NOMO-1 (cell line): Measurements from ENCODE around the gene SNRPF.
"Not testable (repeated sequence)": the region's sequence is repeated elsewhere in the genome, so short reads cannot be mapped to it uniquely, and the experiment has no call there.

Source experiments
- DNase-seq, 2 experiments: peaks; one replicate each; lab custom pipeline; 2025; ENCODE audit not compliant: unreplicated experiment in 2 of 2; lab: John Stamatoyannopoulos, UW

The SNRPF gene

DNA sequence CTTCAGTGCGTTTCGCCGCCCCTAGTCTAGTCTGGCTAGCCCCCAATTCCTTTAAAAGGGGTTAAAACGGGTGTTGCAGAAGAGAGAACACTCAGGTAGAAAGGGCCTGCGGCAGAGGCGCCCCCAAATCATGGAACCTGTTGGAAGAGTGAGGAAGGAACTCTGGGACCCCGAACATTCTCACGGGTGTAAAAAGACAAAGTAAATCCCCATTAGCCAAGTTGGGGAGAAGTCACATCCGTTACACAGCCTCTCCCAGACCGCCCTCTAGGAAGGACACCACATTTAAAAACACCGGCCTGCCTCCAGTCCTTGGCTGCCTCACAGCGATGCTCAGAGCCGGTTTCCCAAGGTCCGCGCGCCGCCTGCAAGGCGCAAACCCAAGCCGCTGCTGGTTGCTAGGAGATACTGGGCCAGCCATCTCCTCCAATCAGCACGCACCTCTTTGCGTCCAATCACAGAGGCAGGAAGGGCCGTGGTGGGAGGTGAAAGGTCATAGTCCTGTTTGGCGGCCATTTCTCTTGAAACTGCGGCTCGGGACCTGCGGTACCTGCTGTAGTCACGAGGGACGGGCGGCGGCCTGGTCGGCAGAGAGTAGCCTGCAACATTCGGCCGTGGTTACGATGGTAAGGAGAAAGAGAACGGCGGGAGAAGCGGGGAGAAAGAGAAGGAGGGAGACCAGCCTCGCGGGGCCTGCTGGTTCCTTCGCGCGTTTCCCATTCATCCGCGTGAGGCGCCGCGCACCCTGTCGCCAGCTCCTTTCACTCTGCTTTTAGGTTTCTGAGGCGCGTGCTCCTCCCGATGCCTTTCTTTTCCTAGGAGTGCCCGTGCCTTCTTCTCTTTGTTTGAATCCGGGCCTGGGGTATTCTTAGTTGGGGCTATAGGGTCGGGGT is at the start of gene SNRPF:
Gene SNRPF, plus strand, starts transcription at position 502 of the 893 bp plus-strand sequence. Its CDS starts 122 bp downstream, at position 624.
- peak; percentile 94 to 96 for DNase-seq

DNA sequence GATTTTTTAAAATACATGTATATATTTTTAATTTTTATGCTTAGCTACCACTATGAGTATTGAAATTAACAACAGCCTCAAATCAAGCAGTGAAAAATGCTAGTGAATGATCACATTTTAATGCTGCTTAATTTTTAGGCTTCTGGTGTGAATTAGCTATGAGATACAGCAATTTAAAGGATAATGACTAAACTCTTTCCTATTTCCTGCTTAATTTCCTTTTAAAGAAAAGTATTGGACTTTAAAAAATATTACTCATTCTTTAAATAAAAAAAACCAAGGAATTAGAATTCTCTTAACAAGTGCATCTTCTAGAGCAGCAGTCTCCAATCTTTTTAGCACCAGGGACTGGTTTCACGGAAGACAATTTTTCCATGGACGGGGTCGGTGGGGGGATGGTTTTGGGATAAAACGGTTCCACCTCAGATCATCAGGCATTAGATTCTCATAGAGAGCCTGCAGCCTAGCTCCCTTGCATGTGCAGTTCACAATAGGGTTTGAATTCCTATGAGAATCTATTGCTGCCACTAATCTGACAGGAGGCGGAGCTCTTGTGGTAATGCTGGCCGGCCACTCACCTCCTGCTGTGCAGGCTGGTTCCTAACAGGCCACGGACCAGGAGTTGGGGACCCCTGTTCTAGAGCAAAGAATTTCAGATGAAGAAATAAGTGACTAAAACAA is 49.6 kb upstream of the SNRPF start:
- DNase-seq = no peak

- DNase-seq = no peak
Observed at GRCh38 chr12:95810411-95810810, 48.3 kb upstream of the SNRPF start.

DNA sequence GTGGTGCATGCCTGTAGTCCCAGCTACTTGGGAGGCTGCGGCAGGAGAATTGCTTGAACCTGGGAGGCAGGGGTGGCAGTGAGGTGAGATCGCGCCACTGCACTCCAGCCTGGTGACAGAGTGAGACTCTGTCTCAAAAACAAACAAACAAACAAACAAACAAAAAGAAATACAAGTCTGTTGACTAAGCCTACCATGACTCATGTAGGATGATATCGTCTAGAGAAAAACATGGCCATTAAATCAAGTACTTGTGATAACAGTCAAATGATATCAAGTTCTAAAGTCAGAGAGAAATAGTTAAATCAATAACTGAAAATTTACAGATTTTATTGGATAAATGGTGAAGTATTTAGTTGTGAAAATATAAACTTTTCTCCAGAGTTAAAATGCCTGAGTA is 46.6 kb upstream of the SNRPF start:
- not testable (repeated sequence) for DNase-seq

DNA sequence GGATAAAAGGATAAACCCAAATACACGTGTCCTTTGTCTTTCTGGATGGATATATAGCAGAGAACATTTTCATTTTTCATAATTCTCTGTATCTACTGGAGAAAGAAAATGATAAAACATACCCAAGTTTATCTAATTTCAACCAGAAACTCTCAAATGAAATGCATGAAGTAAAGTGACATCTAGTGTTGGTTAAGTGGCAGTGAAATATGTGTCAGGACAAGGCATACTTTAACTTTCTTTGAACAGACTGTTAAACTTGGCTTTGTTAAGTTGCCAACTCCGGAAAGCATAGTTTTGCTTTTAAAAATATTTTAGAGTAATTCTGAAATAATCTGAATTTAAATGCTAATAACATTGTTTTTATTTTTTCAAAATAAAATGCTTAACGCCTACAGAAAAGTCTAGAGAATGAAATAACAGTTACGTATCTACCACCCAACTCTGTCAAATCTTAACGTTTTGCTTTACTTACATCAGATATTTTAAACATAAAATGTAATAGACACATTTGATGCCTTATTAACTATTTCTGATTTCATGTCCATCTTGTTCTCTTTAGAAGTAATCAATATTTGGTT is 43.0 kb upstream of the SNRPF start:
- peak in 1 of 2 experiments; percentile 46 for DNase-seq

DNA sequence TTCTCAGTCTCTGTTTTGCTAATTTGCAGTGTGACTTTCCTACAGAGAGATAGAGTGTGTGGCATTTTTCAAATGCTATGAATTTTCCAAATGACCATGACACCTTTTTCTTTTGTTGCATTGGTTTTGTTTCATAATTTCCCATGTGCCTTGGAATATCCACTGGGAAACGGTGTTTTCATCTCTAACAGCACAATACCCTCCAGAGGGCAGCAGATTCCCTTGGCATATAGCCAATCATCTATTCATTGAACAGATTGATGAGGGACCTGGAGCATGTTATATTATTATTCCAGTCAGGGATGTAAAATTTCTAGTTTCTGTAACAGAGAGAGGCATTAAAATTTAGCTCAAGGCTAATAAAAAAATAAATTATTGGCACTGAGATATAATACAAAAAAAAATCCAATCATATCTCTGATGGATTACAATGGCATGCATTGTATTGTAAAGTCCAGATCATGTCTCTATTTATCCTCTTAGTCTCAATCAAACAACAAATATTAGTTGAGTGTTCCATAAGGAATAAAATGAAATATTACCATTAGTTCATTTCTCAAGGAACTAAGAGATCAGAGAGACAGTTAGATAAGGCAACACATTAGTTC is 38.6 kb upstream of the SNRPF start:
- no peak for DNase-seq

- DNase-seq = no peak
Observed at GRCh38 chr12:95829395-95829794, 29.4 kb upstream of the SNRPF start.

DNA sequence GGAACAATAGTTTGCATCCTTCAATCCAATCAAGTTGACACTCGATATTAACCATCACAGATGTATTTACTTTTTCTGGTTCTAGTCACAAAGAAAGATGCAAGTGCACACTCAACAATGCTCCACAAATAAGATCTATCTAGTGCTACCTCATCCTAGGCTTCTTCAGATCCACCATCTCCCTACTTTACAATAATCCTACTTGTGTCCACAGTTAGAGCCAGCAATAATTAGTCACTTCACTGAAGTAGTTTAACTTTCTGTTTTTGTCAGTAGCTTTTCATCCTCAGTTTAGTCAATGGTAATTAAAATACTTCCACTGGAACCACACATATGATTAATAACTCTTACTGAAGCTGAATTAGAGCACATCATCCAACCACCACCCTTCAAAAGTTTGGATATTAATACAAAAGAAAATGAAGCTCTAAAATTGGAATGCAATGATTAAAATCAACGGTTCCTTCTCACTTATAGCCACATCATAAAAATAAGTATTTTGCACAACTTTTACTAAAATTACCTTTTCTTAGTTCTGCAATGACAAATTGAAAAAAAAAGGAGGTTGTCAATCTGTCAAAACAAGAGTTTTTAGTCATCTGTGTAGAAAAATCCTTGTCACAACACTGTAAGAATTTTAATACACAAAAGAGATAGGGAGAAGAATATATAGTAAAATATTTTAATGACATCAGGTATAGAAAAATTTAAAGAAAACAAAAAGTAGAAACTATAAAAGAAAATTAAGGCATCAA is 28.2 kb upstream of the SNRPF start:
- DNase-seq = no peak

DNA sequence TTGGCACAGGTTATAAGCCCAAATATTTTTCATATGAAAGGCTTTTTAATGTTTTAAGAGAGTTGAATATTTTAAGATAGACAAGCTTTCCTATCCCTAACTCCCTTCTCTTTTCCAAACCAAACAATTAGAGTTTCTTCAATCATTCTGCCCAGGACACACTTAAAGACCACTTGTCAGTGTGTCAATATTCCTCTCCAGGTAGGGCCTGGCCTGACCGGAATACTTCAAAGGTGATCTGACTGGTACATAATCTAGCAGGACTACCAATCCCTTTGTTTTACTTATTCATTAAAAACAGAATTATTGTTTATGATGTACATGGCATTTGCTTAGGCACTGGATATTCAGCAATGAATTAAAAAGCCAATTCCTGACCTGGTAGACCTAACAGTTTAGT is 24.2 kb upstream of the SNRPF start:
- DNase-seq = no peak

- no peak for DNase-seq
Observed at GRCh38 chr12:95836185-95836609, 22.6 kb upstream of the SNRPF start.

DNA sequence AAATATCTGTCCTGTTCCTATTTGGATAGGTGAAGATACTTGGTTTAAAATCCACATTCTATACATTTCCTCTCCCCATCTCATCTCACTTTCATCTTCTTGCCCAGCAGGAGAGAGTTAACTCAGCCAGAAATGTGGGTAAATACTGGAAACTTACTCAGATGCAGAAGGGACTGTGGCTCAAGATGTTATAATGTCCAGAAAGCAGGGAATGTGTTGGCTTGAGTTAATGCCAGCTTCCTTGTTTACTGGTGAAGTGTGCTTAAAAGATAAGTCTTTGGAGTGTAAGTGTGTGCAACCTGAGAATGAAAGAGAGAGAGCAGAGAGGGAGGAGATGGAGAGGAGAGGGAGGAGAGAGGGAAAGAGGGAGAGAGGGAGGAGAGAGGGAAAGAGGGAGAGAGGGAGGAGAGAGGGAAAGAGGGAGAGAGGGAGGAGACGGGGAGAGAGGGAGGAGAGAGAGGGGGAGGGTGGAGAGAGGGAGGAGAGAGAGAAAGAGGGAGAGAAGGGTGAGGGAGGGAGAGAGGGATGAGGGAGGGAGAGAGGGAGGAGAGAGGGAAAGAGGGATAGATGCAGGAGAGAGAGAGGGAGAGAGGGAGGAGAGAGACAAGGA is 22.0 kb upstream of the SNRPF start:
- DNase-seq = no peak

GRCh38 chr12:95837240-95838038 is 21.3 kb upstream of the SNRPF start:
- no peak for DNase-seq

- no peak for DNase-seq
Observed at GRCh38 chr12:95838125-95838524, 20.6 kb upstream of the SNRPF start.

DNA sequence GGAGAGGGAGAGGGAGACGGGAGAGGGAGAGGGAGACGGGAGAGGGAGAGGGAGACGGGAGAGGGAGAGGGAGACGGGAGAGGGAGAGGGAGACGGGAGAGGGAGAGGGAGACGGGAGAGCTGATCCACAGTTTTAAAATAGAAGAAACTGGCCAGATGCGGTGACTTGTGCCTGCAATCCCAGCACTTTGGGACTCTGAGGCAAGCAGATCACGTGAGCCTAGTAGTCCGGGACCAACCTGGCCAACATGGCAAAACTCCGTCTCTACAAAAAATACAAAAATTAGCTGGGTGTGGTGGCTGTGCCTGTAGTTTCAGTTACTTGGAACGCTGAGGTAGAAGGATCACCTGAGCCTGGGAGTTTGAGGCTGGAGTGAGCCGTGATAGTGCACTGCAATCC is 16.3 kb upstream of the SNRPF start:
- not testable (repeated sequence) for DNase-seq

- DNase-seq = no peak
Observed at GRCh38 chr12:95848575-95849388, 10.0 kb upstream of the SNRPF start.

DNA sequence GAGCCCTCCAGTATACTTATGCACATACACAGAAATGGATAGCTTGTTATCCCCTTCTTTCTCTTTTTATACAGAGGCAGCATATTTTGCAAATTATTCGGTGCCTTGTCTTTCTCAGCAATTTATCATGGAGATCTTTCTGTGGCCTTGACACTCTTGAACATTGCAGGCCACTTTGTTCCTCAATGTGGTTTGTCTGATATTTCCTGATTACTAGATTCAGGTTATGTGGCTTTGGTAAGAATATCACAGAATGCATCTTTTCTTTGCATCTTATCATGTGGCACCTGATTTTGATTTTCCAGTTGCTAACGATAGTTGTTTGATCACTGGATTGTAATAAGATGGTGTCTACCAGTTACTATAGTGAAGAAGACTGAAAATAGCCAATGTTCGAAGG is 7.1 kb upstream of the SNRPF start:
- peak; percentile 19 to 50 for DNase-seq

DNA sequence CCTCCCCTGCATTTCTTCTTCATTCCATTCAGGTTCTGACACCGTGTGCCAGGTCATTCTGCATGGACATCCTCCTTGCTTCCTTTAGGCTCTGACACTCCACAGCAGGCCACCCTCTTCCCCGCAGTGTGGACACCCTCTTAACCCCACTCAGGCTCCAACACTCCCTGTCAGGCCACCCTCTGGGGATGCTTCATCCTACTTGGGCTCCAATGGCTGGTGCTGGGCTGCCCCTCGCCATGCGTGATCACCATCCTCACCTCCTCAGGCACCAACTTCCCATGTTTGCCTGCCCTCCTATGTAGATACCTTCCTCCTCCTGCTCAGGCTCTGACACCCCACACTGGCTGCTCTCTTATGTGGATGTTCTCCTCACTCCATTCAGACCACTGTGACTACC is 6.6 kb upstream of the SNRPF start:
- DNase-seq = no peak

DNA sequence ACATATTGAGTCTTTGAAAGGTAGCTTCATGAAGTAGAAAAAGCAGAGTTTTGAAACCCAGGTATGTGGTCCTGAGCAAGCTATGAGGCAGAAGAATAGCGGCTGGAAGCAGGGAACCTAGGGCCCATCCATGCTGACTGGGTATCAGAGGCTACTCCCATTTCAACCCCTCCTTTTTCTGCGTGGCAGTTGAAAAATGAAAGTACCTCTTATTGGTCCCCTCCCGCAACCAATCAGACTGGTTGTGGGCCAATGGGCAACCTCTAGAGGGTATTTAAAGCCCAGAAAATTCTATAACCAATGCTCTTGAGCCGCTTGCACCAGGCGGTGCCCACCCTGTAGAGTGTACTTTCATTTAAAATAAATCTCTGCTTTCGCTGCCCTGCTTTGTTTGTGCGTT is 1.6 kb upstream of the SNRPF start:
- peak in 1 of 2 experiments; percentile 28 for DNase-seq
